Endodermal cell (in vitro differentiated cells): ENCODE results near the gene HNRNPH1. TPM values are rescaled to one million over a fixed set of nuclear protein-coding genes. Genes with fewer than 3 reads are reported as not detected.
A peak's percentile ranks its signal among the peaks of the same experiment; 100 is the strongest.

Experiments used
- DNase-seq: peaks from one replicate; pipeline ENCODE4 v3.0.0-alpha.2; 2017
- H3K27ac ChIP-seq: 2 replicates; pipeline ENCODE4 v1.5.1; 2013; ENCODE audit warnings: mild to moderate bottlenecking, low read depth, low read length, moderate library complexity
- H3K27me3 ChIP-seq: 2 replicates; pipeline ENCODE4 v1.6.1; 2013; ENCODE audit warnings: mild to moderate bottlenecking, low read length, moderate library complexity; ENCODE audit not compliant: insufficient read depth, control insufficient read depth, poor library complexity, severe bottlenecking
- H3K36me3 ChIP-seq: 2 replicates; pipeline ENCODE4 v1.7.0; 2013; ENCODE audit warnings: mild to moderate bottlenecking, low read length, moderate library complexity; ENCODE audit not compliant: control insufficient read depth, insufficient read depth
- H3K4me1 ChIP-seq: one replicate; pipeline ENCODE4 v1.7.0; 2013; ENCODE audit warnings: low read length; ENCODE audit not compliant: control insufficient read depth, insufficient read depth
- H3K4me3 ChIP-seq: 2 replicates; pipeline ENCODE4 v1.5.1; 2013; ENCODE audit warnings: mild to moderate bottlenecking, low read length, moderate library complexity
- H3K9ac ChIP-seq: 2 replicates; pipeline ENCODE4 v1.6.1; 2013; ENCODE audit warnings: mild to moderate bottlenecking, low read length, moderate library complexity; ENCODE audit not compliant: poor library complexity, severe bottlenecking; ENCODE audit errors: extremely low read depth
- H3K9me3 ChIP-seq: 2 replicates; pipeline ENCODE4 v1.6.1; 2013; ENCODE audit warnings: mild to moderate bottlenecking, low read length, moderate library complexity; ENCODE audit not compliant: control insufficient read depth
- H3K27ac Mint-ChIP-seq: 2 replicates; pipeline ENCODE4 v1.8.0; 2020; ENCODE audit warnings: mixed read lengths
- H3K27me3 Mint-ChIP-seq: 2 replicates; pipeline ENCODE4 v1.8.0; 2021; ENCODE audit warnings: mild to moderate bottlenecking, mixed read lengths; ENCODE audit not compliant: insufficient read depth
- H3K36me3 Mint-ChIP-seq: 2 replicates; pipeline ENCODE4 v1.8.0; 2020; ENCODE audit warnings: low read depth, mixed read lengths
- H3K4me1 Mint-ChIP-seq: 2 replicates; pipeline ENCODE4 v1.8.0; 2020; ENCODE audit warnings: mixed read lengths
- H3K4me3 Mint-ChIP-seq: 2 replicates; pipeline ENCODE4 v1.8.0; 2020; ENCODE audit warnings: mild to moderate bottlenecking, moderate library complexity, mixed read lengths
- H3K9me3 Mint-ChIP-seq: 2 replicates; pipeline ENCODE4 v1.8.0; 2020; ENCODE audit warnings: mild to moderate bottlenecking, mixed read lengths
- WGBS, 2 experiments: methylation state at CpG; one replicate each; pipeline versions ENCODE4 v1.1.5 to v1.1.7; 2013; ENCODE audit warnings: missing lambda C conversion rate in 2 of 2, mixed read lengths in 1 of 2; ENCODE audit not compliant: insufficient coverage in 1 of 2, insufficient read length in 1 of 2; 5-methylcytosine and 5-hydroxymethylcytosine counted together
- total RNA-seq, 2 donors: library from RNA; stranded (reverse); fragmentation: NEBNext Ultra II Directional in 1 of 2; extraction: Animal tissue kit (Norgen Biotek cat#: 25700) in 1 of 2; gene quantifications; 2 replicates in 1 of 2; 3 replicates in 1 of 2; pipeline ENCODE4 v1.2.1, GENCODE V29; 2021
- TF ChIP-seq, protein P1 (sequence below): fragments of 200-600 bp; sonication (generic); conservative IDR thresholded peaks from 2 replicates; pipeline ENCODE4 v1.5.0; 2021; ENCODE audit warnings: antibody characterized with exemption, mild to moderate bottlenecking

HNRNPH1 gene
- total RNA-seq, 2 donors from 2014 or later, result 801 to 885 TPM

DNA sequence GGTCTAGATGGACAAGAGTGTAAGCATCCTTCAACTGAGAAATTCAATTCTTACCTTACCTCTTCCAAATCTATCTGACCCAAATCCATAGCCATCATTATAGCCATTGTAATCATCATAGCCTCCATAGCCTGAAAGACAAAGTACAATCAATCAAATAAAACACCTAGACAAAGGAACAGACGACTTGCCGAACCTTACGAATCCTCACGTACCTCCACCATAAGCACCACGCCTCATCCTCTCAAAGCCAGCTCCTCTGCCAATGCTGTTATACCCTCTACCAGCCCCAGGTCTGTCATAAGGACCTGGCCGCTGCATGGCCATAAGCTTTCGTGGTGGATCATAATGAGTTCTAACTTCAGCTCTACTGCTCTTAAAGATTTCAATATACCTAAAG is 5.5 kb downstream of the HNRNPH1 start:
- Histone ChIP-seq H3K27ac (no peak overlapping the region), H3K9ac (no peak overlapping the region), H3K36me3 (peaks cover 97% of the 10 kb centered on the region), H3K4me1 (peaks cover 5% of the 10 kb centered on the region), H3K27me3 (no peaks in the 10 kb centered on the region), H3K9me3 (no peaks in the 10 kb centered on the region), H3K4me3 (peak overlapping the region; percentile 94)
- Mint-ChIP-seq H3K9me3 (peaks cover under 1% of the 10 kb centered on the region), H3K27ac (peak overlapping the region; percentile 71), H3K27me3 (no peaks in the 10 kb centered on the region), H3K36me3 (peaks cover 93% of the 10 kb centered on the region), H3K4me1 (peaks cover 37% of the 10 kb centered on the region), H3K4me3 (peak overlapping the region; percentile 8)
- TF ChIP-seq, protein P1, sequence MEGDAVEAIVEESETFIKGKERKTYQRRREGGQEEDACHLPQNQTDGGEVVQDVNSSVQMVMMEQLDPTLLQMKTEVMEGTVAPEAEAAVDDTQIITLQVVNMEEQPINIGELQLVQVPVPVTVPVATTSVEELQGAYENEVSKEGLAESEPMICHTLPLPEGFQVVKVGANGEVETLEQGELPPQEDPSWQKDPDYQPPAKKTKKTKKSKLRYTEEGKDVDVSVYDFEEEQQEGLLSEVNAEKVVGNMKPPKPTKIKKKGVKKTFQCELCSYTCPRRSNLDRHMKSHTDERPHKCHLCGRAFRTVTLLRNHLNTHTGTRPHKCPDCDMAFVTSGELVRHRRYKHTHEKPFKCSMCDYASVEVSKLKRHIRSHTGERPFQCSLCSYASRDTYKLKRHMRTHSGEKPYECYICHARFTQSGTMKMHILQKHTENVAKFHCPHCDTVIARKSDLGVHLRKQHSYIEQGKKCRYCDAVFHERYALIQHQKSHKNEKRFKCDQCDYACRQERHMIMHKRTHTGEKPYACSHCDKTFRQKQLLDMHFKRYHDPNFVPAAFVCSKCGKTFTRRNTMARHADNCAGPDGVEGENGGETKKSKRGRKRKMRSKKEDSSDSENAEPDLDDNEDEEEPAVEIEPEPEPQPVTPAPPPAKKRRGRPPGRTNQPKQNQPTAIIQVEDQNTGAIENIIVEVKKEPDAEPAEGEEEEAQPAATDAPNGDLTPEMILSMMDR, result no peak
- WGBS, 2 experiments, result 92 to 100% methylated on average over 5 to 7 of the region's 7 CpGs
- DNase-seq, result no peak

DNA sequence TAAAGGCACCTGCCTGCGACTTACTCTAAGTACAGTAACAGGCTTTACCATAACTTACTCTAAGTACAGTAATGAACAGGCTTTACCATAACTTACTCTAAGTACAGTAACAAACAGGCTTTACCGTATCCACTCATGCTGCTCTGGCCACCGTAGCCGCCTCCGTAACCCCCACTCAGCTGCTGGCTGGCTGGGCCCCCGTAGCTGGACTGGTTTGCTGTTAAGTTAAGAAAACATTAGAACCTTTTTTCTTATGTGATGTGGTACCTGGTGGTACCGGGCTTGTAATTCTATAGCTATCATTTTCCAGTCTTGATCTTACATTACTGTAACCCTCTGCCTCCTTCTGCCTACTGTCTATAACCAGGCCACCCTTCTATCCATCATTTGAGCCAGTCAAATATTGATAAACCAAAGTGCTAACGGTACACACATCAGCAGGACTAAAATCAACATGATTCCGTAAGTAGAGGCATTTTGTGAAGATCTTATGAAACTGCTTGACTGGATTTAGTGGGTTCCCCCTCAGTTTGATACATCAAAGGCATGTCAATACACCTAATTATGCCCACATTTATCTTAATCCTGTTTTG is 7.4 kb downstream of the HNRNPH1 start:
- peaks cover 88% of the 10 kb centered on the region for H3K36me3 Mint-ChIP-seq
- H3K4me3 Mint-ChIP-seq, result no peak overlapping the region
- no peaks in the 10 kb centered on the region for H3K27me3 Mint-ChIP-seq
- TF ChIP-seq, protein P1, result no peak
- H3K36me3 ChIP-seq, result peaks cover 97% of the 10 kb centered on the region
- H3K27ac ChIP-seq, result no peak overlapping the region
- H3K9me3 ChIP-seq, result no peaks in the 10 kb centered on the region
- 91 to 97% methylated on average over 1 to 9 of the region's 9 CpGs for WGBS, 2 experiments
- no peak overlapping the region for H3K27ac Mint-ChIP-seq
- no peak overlapping the region for H3K9ac ChIP-seq
- H3K27me3 ChIP-seq, result no peaks in the 10 kb centered on the region
- peaks cover 5% of the 10 kb centered on the region for H3K4me1 ChIP-seq
- no peak overlapping the region for H3K4me3 ChIP-seq
- H3K9me3 Mint-ChIP-seq, result no peaks in the 10 kb centered on the region
- no peak for DNase-seq
- peaks cover 29% of the 10 kb centered on the region for H3K4me1 Mint-ChIP-seq

DNA sequence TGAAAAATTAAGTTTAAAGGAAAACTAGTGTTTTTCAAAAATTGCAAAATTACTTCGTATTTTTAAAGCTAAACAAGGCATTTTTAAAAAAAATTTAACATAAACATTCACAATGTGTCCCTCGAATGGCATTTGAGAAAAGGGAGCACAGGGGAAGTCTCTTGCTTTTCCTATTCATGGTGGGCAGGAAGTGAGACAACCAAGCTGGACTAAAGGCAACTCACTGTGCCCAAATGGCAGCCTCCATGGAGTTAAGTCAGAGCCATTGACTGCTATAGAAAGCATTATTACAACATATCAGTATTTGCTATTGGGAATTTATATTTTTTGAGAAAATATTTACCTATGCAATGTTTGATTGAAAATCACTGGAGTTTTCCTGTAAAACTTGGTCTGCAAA is 8.3 kb downstream of the HNRNPH1 start:
- H3K4me1 Mint-ChIP-seq, result peaks cover 20% of the 10 kb centered on the region
- no peak for DNase-seq
- peaks cover 3% of the 10 kb centered on the region for H3K4me1 ChIP-seq
- TF ChIP-seq, protein P1, result no peak
- no peak overlapping the region for H3K4me3 ChIP-seq
- no peak overlapping the region for H3K27ac Mint-ChIP-seq
- H3K36me3 Mint-ChIP-seq, result peaks cover 88% of the 10 kb centered on the region
- no peaks in the 10 kb centered on the region for H3K9me3 Mint-ChIP-seq
- H3K27ac ChIP-seq, result no peak overlapping the region
- no peaks in the 10 kb centered on the region for H3K27me3 Mint-ChIP-seq
- H3K27me3 ChIP-seq, result no peaks in the 10 kb centered on the region
- 73% methylated on average over 2 of the region's 2 CpGs; no CpG with 5 or more reads in 1 of the 2 experiments for WGBS, 2 experiments
- H3K9me3 ChIP-seq, result no peaks in the 10 kb centered on the region
- H3K4me3 Mint-ChIP-seq, result no peak overlapping the region
- no peak overlapping the region for H3K9ac ChIP-seq
- H3K36me3 ChIP-seq, result peaks cover 96% of the 10 kb centered on the region
